Glutamatergic neuron (in vitro differentiated cells): ENCODE results near the gene SLC52A3. TPM values are rescaled to one million over a fixed set of nuclear protein-coding genes. Genes with fewer than 3 reads are reported as not detected.
"Not testable (repeated sequence)": the region's sequence is repeated elsewhere in the genome, so short reads cannot be mapped to it uniquely, and the experiment has no call there.

ENCODE experiments used
- DNase-seq: peaks from one replicate; pipeline ENCODE4 v3.0.0; 2022
- H3K27ac Mint-ChIP-seq: one replicate; pipeline ENCODE4 v1.8.0; 2020; ENCODE audit warnings: mild to moderate bottlenecking, mixed read lengths, inconsistent platforms; ENCODE audit not compliant: unreplicated experiment
- H3K27me3 Mint-ChIP-seq: one replicate; pipeline ENCODE4 v1.8.0; 2020; ENCODE audit warnings: mild to moderate bottlenecking, moderate library complexity, mixed read lengths, inconsistent platforms; ENCODE audit not compliant: unreplicated experiment
- H3K36me3 Mint-ChIP-seq: one replicate; pipeline ENCODE4 v1.8.0; 2020; ENCODE audit warnings: mild to moderate bottlenecking, mixed read lengths, inconsistent platforms; ENCODE audit not compliant: unreplicated experiment
- H3K4me1 Mint-ChIP-seq: one replicate; pipeline ENCODE4 v1.8.0; 2020; ENCODE audit warnings: mild to moderate bottlenecking, low read depth, mixed read lengths, inconsistent platforms; ENCODE audit not compliant: unreplicated experiment
- H3K4me3 Mint-ChIP-seq: one replicate; pipeline ENCODE4 v1.8.0; 2020; ENCODE audit warnings: mild to moderate bottlenecking, mixed read lengths, inconsistent platforms; ENCODE audit not compliant: unreplicated experiment
- H3K9me3 Mint-ChIP-seq: one replicate; pipeline ENCODE4 v1.8.0; 2020; ENCODE audit warnings: mild to moderate bottlenecking, moderate library complexity, mixed read lengths, inconsistent platforms; ENCODE audit not compliant: unreplicated experiment
- CTCF ChIP-seq: fragments of 200-600 bp; sonication (generic); IDR thresholded peaks from one replicate; pipeline ENCODE4 v1.5.0; 2021; ENCODE audit not compliant: partially characterized antibody, unreplicated experiment
- total RNA-seq: library from RNA; stranded (reverse); fragmentation: NEBNext Ultra II Directional; extraction: Animal tissue kit (Norgen Biotek cat#: 25700); gene quantifications from one replicate; pipeline ENCODE4 v1.2.1, GENCODE V29; 2021; ENCODE audit not compliant: unreplicated experiment

Gene SLC52A3
- total RNA-seq, 1 donor from 2014 or later = not detected

GRCh38 chr20:805713-806112 lies 37.4 kb upstream of the SLC52A3 start:
- DNase-seq = no peak
- peaks cover 2% of the 10 kb centered on the region for H3K9me3 Mint-ChIP-seq
- TF ChIP-seq CTCF = no peak

GRCh38 chr20:801678-802077 lies 33.4 kb upstream of the SLC52A3 start:
- Mint-ChIP-seq H3K36me3 (peaks cover 20% of the 10 kb centered on the region), H3K27me3 (no peaks in the 10 kb centered on the region), H3K9me3 (peaks cover 2% of the 10 kb centered on the region), H3K4me3 (no peak overlapping the region), H3K4me1 (no peaks in the 10 kb centered on the region), H3K27ac (no peak overlapping the region)
- DNase-seq = no peak
- no peak for TF ChIP-seq CTCF

More at GRCh38 chr20:805713-806112, 37.4 kb upstream of the SLC52A3 start:
- Mint-ChIP-seq H3K27ac (no peak overlapping the region), H3K4me3 (no peak overlapping the region), H3K36me3 (peaks cover 18% of the 10 kb centered on the region), H3K27me3 (no peaks in the 10 kb centered on the region), H3K4me1 (no peaks in the 10 kb centered on the region)

- not testable (repeated sequence) for H3K27ac Mint-ChIP-seq, DNase-seq, H3K4me3 Mint-ChIP-seq, H3K27me3 Mint-ChIP-seq, H3K4me1 Mint-ChIP-seq, H3K9me3 Mint-ChIP-seq
- peaks cover 20% of the 10 kb centered on the region for H3K36me3 Mint-ChIP-seq
Measured at GRCh38 chr20:800026-800425, 31.7 kb upstream of the SLC52A3 start.

GRCh38 chr20:798746-799145 lies 30.4 kb upstream of the SLC52A3 start:
- not testable (repeated sequence) for H3K9me3 Mint-ChIP-seq, DNase-seq, H3K4me1 Mint-ChIP-seq, H3K4me3 Mint-ChIP-seq, H3K27ac Mint-ChIP-seq, H3K27me3 Mint-ChIP-seq
- peaks cover 24% of the 10 kb centered on the region for H3K36me3 Mint-ChIP-seq

GRCh38 chr20:796921-797320 lies 28.6 kb upstream of the SLC52A3 start:
- peaks cover 24% of the 10 kb centered on the region for H3K36me3 Mint-ChIP-seq
- TF ChIP-seq CTCF = no peak

DNA sequence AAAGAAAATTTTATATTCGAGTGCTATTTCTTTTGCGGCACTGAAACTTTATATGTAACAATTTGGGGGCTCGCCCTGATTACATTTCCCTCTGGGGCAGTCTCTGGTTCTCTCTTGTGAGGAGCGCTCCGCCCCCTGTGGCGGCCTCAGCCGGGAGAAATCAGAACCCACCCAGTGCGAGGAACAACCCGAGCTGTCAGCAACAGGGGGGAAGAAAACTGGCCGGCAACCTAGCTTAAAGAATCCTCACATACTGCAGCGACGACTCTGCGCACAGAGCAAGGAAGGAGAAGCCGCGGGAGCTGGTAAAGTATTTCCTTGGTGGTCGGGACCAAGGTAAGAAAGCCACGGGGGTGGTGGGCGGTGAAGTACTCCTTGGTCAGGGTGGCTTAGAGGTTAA lies 23.9 kb upstream of the SLC52A3 start:
- DNase-seq = no peak
- H3K27ac Mint-ChIP-seq = no peak overlapping the region
- H3K27me3 Mint-ChIP-seq = no peaks in the 10 kb centered on the region
- TF ChIP-seq CTCF = no peak
- no peak overlapping the region for H3K4me3 Mint-ChIP-seq
- H3K9me3 Mint-ChIP-seq = peaks cover 9% of the 10 kb centered on the region
- peaks cover 17% of the 10 kb centered on the region for H3K36me3 Mint-ChIP-seq
- no peaks in the 10 kb centered on the region for H3K4me1 Mint-ChIP-seq

More at GRCh38 chr20:796921-797320, 28.6 kb upstream of the SLC52A3 start:
- no peak overlapping the region for H3K4me3 Mint-ChIP-seq
- H3K27ac Mint-ChIP-seq = no peak overlapping the region
- H3K27me3 Mint-ChIP-seq = no peaks in the 10 kb centered on the region
- H3K4me1 Mint-ChIP-seq = no peaks in the 10 kb centered on the region
- peaks cover 4% of the 10 kb centered on the region for H3K9me3 Mint-ChIP-seq
- DNase-seq = no peak
